Right atrium auricular region (tissue), 2 donors: Measurements from ENCODE around the gene LSS. TPM values are rescaled to one million over a fixed set of nuclear protein-coding genes. Genes with fewer than 3 reads are reported as not detected.

ENCODE experiments used
- DNase-seq: peaks from one replicate; pipeline ENCODE4 v3.0.0-alpha.2; 2019; ENCODE audit warnings: low spot score
- H3K27ac ChIP-seq, 2 donors: fragments of 200-600 bp; sonication (generic); 1 replicate in 1 of 2; 2 replicates in 1 of 2; pipeline ENCODE4 v1.5.1; 2016 to 2019
- H3K27me3 ChIP-seq, 2 donors: fragments of 200-600 bp; sonication (generic); one replicate each; pipeline versions ENCODE4 v1.5.1 to v1.6.0; 2017 to 2019
- H3K36me3 ChIP-seq: fragments of 200-600 bp; sonication (generic); one replicate; pipeline ENCODE4 v1.5.1; 2016
- H3K4me1 ChIP-seq, 2 donors: fragments of 200-600 bp; sonication (generic); one replicate each; pipeline versions ENCODE4 v1.5.1 to v1.6.0; 2017 to 2019
- H3K4me3 ChIP-seq, 2 donors: fragments of 200-600 bp; sonication (generic); 1 replicate in 1 of 2; 2 replicates in 1 of 2; pipeline ENCODE4 v1.5.1; 2017 to 2019; ENCODE audit warnings: mild to moderate bottlenecking in 1 of 2, moderate library complexity in 1 of 2
- H3K9me3 ChIP-seq, 2 donors: fragments of 200-600 bp; sonication (generic); one replicate each; pipeline ENCODE4 v1.5.1; 2019
- CTCF ChIP-seq, 2 donors: fragments of 200-600 bp; sonication (generic); IDR thresholded peaks; one replicate each; pipeline ENCODE4 v1.5.1; 2019; ENCODE audit warnings: antibody characterized with exemption in 2 of 2
- total RNA-seq, 2 donors: library from RNA; depleted of rRNA; stranded (reverse); fragments of >200 nt; gene quantifications; one replicate each; pipeline ENCODE4 v1.1.0, GENCODE V29; 2016

LSS gene
- total RNA-seq, 2 donors from 2014 or later: 31.4 to 36.6 TPM

DNA sequence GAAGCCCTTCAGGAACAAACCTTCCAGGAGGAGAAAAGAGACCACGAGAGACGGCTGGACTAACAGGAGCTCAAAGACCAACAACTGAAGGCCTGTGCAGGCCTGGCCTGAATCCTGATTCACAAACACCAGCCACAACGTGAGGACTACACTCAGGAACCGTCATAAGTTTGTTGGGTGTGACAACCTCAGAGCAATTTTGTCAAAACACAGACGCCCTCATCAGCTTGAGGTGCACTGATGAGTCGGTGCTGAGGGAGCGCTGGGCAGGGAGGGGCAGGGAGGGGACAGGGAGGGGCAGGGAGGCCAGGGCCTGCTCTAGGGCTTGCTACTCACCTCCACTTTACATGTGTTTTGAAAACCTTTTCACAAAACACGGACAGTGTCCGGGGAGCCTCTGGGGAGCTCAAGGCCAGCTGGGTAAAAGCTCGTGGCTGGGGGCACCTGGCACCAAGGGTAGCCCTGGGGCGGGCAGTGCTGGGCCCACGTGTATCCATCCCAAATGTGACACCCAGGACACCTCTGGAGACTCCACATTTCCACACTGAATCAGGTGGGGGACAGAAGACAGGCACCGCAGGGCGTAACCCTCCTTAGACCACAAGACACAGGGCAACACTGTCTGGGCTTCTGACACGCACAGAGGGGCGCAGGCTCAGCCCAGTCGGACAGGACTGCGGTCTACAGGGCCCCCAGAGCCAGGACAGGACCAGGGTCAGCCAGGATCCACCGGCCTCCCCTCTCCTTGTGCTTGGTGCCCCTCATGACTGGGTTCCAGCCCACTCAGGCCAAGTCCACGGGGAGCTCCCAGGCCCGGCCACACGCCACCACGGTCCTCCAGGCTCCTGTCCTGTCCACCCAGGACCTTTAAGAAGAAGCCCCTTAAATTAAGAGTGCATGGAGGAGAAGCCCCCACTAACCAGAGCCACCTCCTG is 16.5 kb downstream of the LSS start:
- no peak overlapping the region for H3K27ac ChIP-seq
- DNase-seq: no peak
- TF ChIP-seq CTCF (IDR thresholded peaks at IDR 0.05): no peak
- peaks cover 67% of the 10 kb centered on the region for H3K36me3 ChIP-seq
- no peak overlapping the region for H3K4me3 ChIP-seq
- H3K9me3 ChIP-seq: no peaks in the 10 kb centered on the region
- H3K27me3 ChIP-seq: no peaks in the 10 kb centered on the region
- H3K4me1 ChIP-seq: peaks cover 0 to 6% of the 10 kb centered on the region in 2 donors

DNA sequence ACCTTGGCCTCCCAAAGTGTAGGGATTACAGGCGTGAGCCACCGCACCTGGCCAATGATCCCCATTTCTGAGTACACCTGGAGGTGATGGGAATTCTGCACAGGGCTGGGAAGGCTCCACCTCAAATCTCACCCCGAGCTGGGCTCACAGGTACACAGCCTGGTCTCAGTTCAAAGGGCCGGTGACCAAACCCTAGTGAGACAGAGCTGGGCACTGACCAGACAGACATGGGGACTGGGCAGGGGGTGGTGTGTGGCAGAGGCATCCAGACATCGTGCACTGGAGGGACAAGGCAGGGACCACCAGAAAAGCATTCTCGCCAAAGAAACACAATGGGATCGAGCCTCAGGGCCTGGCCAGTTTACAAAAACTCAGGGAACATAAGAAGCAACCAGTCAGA is 17.2 kb downstream of the LSS start:
- no peak overlapping the region for H3K4me3 ChIP-seq
- peaks cover 74% of the 10 kb centered on the region for H3K36me3 ChIP-seq
- TF ChIP-seq CTCF (IDR thresholded peaks at IDR 0.05): no peak
- DNase-seq: no peak
- no peaks in the 10 kb centered on the region for H3K9me3 ChIP-seq
- H3K27ac ChIP-seq: no peak overlapping the region
- peaks cover 0 to 6% of the 10 kb centered on the region in 2 donors for H3K4me1 ChIP-seq
- H3K27me3 ChIP-seq: no peaks in the 10 kb centered on the region

DNA sequence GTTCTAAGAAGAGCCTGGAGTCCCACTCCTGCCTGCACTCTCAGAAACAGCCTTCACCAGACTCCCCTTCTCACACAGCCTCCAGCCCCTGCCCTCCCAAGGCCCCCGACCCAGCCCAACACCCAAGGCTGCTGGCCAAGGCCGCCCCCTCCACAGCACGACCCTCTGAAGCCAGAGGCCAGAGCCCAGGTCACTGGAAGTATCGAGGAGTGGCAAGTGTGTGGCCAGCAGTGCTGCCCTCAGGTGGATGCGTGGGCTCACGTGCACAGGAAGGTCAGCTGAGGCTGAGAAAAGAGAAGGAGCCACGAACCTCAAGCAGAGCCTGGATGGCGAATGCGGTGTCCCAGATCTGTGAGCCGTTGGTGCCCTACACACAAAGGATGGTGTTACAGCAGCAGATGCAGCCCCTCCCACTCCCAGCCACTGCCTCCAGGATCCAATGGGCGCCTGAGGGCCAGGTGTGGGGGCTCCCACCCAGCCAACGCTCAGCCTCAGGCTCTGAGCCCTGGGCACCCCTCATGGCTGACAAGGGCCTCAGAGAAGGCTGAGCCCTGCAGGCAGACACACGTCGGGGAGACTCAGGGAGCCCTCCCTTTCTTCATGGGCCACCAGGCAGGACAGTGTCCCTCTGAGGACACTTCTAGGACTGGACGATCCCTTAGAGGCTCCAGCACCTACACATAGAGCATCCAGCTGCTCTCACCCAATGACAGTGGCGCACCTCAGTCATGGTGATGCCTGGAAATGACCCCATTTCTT is 18.0 kb downstream of the LSS start:
- H3K4me1 ChIP-seq: peaks cover 0 to 6% of the 10 kb centered on the region in 2 donors
- H3K27me3 ChIP-seq: no peaks in the 10 kb centered on the region
- no peak overlapping the region for H3K4me3 ChIP-seq
- H3K27ac ChIP-seq: no peak overlapping the region
- DNase-seq: no peak
- peaks cover 74% of the 10 kb centered on the region for H3K36me3 ChIP-seq
- no peak for TF ChIP-seq CTCF (IDR thresholded peaks at IDR 0.05)
- H3K9me3 ChIP-seq: no peaks in the 10 kb centered on the region

DNA sequence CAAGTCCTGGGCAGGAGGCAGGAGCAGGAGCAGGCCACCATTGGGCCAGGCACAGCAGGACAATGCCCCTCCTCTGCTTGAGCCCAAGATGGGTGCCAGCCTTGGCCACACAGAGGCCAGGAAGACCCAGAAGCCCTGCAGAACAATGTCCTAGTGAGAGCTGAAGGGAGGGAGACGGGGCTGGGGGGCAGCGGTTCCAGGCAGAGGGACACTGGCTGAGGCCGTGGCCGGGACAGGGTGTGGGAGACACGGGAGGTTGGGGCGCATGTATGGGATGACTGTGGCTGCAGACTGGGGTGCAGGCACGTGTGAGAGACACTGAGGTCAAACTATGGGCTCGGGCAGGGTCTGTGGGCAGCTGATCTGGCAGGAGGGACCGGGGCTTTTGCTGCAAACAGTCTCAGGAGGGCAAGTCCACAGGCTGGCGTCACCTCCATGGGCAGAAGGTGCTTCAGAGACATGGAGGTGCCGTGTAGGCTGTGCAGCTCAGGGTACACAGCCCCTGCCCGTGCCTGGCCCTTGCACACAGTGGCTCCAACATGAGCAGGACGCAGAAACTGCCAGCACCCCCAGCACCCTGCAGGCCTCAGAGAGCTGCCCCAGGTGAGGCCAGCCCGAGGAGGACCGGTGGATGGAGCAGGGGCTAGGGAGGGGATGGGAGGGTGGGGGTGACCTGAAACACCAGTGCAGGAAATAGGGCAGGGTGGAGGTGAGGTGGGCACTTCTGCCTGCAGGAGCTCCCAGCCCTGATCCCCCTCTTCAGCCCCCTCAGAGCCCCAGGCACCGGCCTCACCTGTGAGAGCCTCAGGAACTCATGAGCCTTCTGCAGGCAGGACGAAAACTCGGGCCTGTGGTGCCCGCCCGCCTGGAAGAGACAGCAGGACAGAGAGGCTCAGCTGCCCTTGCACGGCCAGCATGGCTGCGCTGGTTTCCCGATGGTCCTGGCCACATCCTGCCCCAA is 19.5 kb downstream of the LSS start:
- no peak for DNase-seq
- H3K9me3 ChIP-seq: no peaks in the 10 kb centered on the region
- H3K36me3 ChIP-seq: peaks cover 78% of the 10 kb centered on the region
- no peaks in the 10 kb centered on the region for H3K27me3 ChIP-seq
- TF ChIP-seq CTCF (IDR thresholded peaks at IDR 0.05): no peak
- no peak overlapping the region for H3K27ac ChIP-seq
- peaks cover 0 to 6% of the 10 kb centered on the region in 2 donors for H3K4me1 ChIP-seq
- H3K4me3 ChIP-seq: no peak overlapping the region

DNA sequence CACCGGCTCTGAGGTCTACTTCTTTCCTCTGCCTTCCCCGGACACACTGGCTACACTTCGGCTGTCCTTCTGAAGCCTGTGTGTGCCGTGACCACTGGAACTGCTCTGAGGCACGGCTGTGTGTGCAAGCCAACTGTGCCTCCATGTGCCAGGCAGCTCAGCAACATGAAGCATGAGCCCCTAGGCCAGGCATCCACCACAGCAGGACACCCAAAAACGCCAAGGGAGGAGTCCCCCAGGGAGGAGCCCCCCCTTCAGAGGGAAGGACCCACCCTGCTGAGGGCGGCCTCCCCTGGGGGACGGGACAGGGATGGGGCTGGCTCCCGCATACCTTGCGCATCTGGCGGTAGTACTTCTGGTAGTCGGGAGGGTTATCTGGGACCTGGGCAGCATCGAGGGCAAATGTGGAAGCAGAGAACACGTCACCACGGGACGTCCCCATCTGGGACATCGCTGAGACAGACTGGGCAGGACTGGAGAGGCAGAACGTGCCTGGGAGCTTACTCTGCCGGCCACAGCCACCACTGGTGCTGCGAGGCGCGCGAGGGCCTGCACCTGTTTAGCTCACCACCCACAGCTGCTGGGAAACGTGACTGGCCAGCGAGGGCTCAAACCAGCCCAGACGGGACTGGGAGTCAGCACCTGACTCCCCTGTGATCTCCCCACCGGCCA is 20.5 kb downstream of the LSS start:
- H3K4me3 ChIP-seq: no peak overlapping the region
- TF ChIP-seq CTCF (IDR thresholded peaks at IDR 0.05): no peak
- no peaks in the 10 kb centered on the region for H3K27me3 ChIP-seq
- no peak for DNase-seq
- peaks cover 82% of the 10 kb centered on the region for H3K36me3 ChIP-seq
- H3K27ac ChIP-seq: no peak overlapping the region
- no peaks in the 10 kb centered on the region for H3K4me1 ChIP-seq
- no peaks in the 10 kb centered on the region for H3K9me3 ChIP-seq
